Activated T-helper 9 cell treated with anti-CD3 and anti-CD28 coated beads, Interleukin-2, amount 50 U/mL, for 16 hours (primary cell): ENCODE measurements around the gene SGSM1.
"Not testable (repeated sequence)": the region's sequence is repeated elsewhere in the genome, so short reads cannot be mapped to it uniquely, and the experiment has no call there.

Experiments
- DNase-seq: peaks from one replicate; pipeline ENCODE4 v3.0.0-alpha.2; 2020; ENCODE audit warnings: low read depth

SGSM1 gene

GRCh38 chr22:24837517-24837916, 31.5 kb downstream of the SGSM1 start:
- DNase-seq = not testable (repeated sequence)

- DNase-seq = no peak
These were observed 35.2 kb downstream of the SGSM1 start for GRCh38 chr22:24841261-24841660.

GRCh38 chr22:24843048-24843447, 37.0 kb downstream of the SGSM1 start:
- no peak for DNase-seq

- DNase-seq = no peak
These were observed 39.3 kb downstream of the SGSM1 start for GRCh38 chr22:24845041-24845898.

- DNase-seq = no peak
These were observed 41.5 kb downstream of the SGSM1 start for GRCh38 chr22:24847490-24847889.

GRCh38 chr22:24848559-24849168, 42.7 kb downstream of the SGSM1 start:
- DNase-seq = no peak

GRCh38 chr22:24855794-24856193, 49.8 kb downstream of the SGSM1 start:
- no peak for DNase-seq

GRCh38 chr22:24857576-24857975, 51.6 kb downstream of the SGSM1 start:
- no peak for DNase-seq

GRCh38 chr22:24859587-24859986, 53.6 kb downstream of the SGSM1 start:
- DNase-seq = no peak

GRCh38 chr22:24865508-24865907, 59.5 kb downstream of the SGSM1 start:
- no peak for DNase-seq

- DNase-seq = no peak
These were observed 61.5 kb downstream of the SGSM1 start for GRCh38 chr22:24867323-24868022.

GRCh38 chr22:24868979-24869378, 63.0 kb downstream of the SGSM1 start:
- no peak for DNase-seq

- DNase-seq = no peak
These were observed 65.7 kb downstream of the SGSM1 start for GRCh38 chr22:24871611-24872205.

- no peak for DNase-seq
These were observed 67.2 kb downstream of the SGSM1 start for GRCh38 chr22:24873226-24873625.

GRCh38 chr22:24875862-24876506, 70.0 kb downstream of the SGSM1 start:
- DNase-seq = no peak

- no peak for DNase-seq
These were observed 70.7 kb downstream of the SGSM1 start for GRCh38 chr22:24876700-24877099.

GRCh38 chr22:24878969-24879368, 73.0 kb downstream of the SGSM1 start:
- DNase-seq = no peak

GRCh38 chr22:24883432-24883831, 77.4 kb downstream of the SGSM1 start:
- no peak for DNase-seq

GRCh38 chr22:24887260-24887659, 81.2 kb downstream of the SGSM1 start:
- DNase-seq = no peak

GRCh38 chr22:24893341-24894070, 87.5 kb downstream of the SGSM1 start:
- DNase-seq = no peak

GRCh38 chr22:24894220-24894975, 88.4 kb downstream of the SGSM1 start:
- DNase-seq = no peak
